ENCODE data around the gene FAM13B. TPM values are rescaled to one million over a fixed set of nuclear protein-coding genes. Genes with fewer than 3 reads are reported as not detected.

The FAM13B gene
- total RNA-seq, 1 donor from 2014 or later, result 84.1 TPM

- H3K9me3 Mint-ChIP-seq, result no peaks in the 10 kb centered on the region
- peak overlapping the region; percentile 96 for H3K27ac Mint-ChIP-seq
- peaks cover 4% of the 10 kb centered on the region for H3K36me3 Mint-ChIP-seq (ENCODE audit: low read depth)
- ATAC-seq (ENCODE audit: low read depth) (no peak), DNase-seq (no peak)
- ChIA-PET CTCF (interaction anchor here (0.6 to 3.0 kb wide), 6 partner anchors 10 to 148 kb away, joined by 3 to 16 read pairs (median 4); no protein-coding TSS in a partner anchor), POLR2A (interaction anchor here (0.6 to 4.0 kb wide), 19 partner anchors 8 to 145 kb away, joined by 3 to 46 read pairs (median 5); partner anchors contain the start of genes FAM13B and HNRNPA0)
- TF ChIP-seq CTCF (IDR thresholded peaks at IDR 0.05), result no peak
- intact Hi-C loops (cut with micrococcal nuclease), result loop anchor here (2.0 to 10.0 kb wide), 5 partner anchors 36 to 446 kb away; partner anchors contain the start of genes BRD8, CDC25C, FAM53C and KIF20A
- peak overlapping the region; percentile 92 for H3K4me3 Mint-ChIP-seq
- no peaks in the 10 kb centered on the region for H3K27me3 Mint-ChIP-seq
- H3K4me1 Mint-ChIP-seq, result peaks cover 32% of the 10 kb centered on the region
Measured at GRCh38 chr5:137888466-137888862, 144.4 kb downstream of the FAM13B start.

Other genes starting within 250 kb of the FAM13B start
- gene MYOT, start 165.2 kb downstream of the FAM13B start, total RNA-seq, result not detected in 2 replicates
- not detected in 2 replicates for gene PKD2L2, start 143.6 kb downstream of the FAM13B start, total RNA-seq
- not detected in 2 replicates for gene WNT8A, start 51.0 kb upstream of the FAM13B start, total RNA-seq
- gene NME5, start 106.3 kb upstream of the FAM13B start, total RNA-seq, result not detected in 2 replicates
- 63.5 and 77.8 TPM in 2 replicates for gene BRD8, start 145.6 kb upstream of the FAM13B start, total RNA-seq
- gene KIF20A, start 146.0 kb upstream of the FAM13B start, total RNA-seq, result 0.40 and 0.44 TPM in 2 replicates
- gene CDC23, start 180.2 kb upstream of the FAM13B start, total RNA-seq, result 31.9 and 35.0 TPM in 2 replicates
- not detected in 2 replicates for gene GFRA3, start 241.5 kb upstream of the FAM13B start, total RNA-seq

Data from activated B cell treated with CpG ODN at 0.5 μM for 24 hours (primary cell).